Activated CD4-positive, alpha-beta memory T cell treated with anti-CD3 and anti-CD28 coated beads for 36 hours (primary cell): ENCODE data around the gene TOX3. TPM values are rescaled to one million over a fixed set of nuclear protein-coding genes. Genes with fewer than 3 reads are reported as not detected.

ENCODE experiments used
- CTCF ChIA-PET: fragments of 350-600 bp; sonication (Branson Sonifier 250); formaldehyde crosslinking; loops from one replicate; lab custom pipeline; 2021; ENCODE audit warnings: antibody characterized with exemption, inconsistent platforms; lab: Charles Lee
- POLR2A ChIA-PET: fragments of 350-600 bp; sonication (Branson Sonifier 250); formaldehyde crosslinking; loops from one replicate; lab custom pipeline; 2021; ENCODE audit warnings: antibody characterized with exemption; lab: Charles Lee
- DNase-seq: peaks from one replicate; pipeline ENCODE4 v3.0.0-alpha.2; 2020
- H3K27ac Mint-ChIP-seq: one replicate; pipeline ENCODE4 v1.8.0; 2021; ENCODE audit warnings: mixed read lengths
- H3K27me3 Mint-ChIP-seq: one replicate; pipeline ENCODE4 v1.8.0; 2021; ENCODE audit warnings: mixed read lengths
- H3K36me3 Mint-ChIP-seq: one replicate; pipeline ENCODE4 v1.8.0; 2021; ENCODE audit warnings: mixed read lengths
- H3K4me1 Mint-ChIP-seq: one replicate; pipeline ENCODE4 v1.8.0; 2021; ENCODE audit warnings: low read depth, mixed read lengths
- H3K4me3 Mint-ChIP-seq: one replicate; pipeline ENCODE4 v1.8.0; 2021; ENCODE audit warnings: mild to moderate bottlenecking, mixed read lengths
- H3K9me3 Mint-ChIP-seq: one replicate; pipeline ENCODE4 v1.8.0; 2021; ENCODE audit warnings: mixed read lengths
- intact Hi-C: fragments of 100-400 bp; cut with micrococcal nuclease; formaldehyde crosslinking; loops from one replicate; pipeline ENCODE4 v1.15.1; 2023
- total RNA-seq, 2 experiments: library from RNA; stranded (reverse); gene quantifications; one replicate each; pipeline ENCODE4 v1.2.3, GENCODE V29; 2021

The TOX3 gene
- total RNA-seq, 2 experiments from 2014 or later, result not detected

DNA sequence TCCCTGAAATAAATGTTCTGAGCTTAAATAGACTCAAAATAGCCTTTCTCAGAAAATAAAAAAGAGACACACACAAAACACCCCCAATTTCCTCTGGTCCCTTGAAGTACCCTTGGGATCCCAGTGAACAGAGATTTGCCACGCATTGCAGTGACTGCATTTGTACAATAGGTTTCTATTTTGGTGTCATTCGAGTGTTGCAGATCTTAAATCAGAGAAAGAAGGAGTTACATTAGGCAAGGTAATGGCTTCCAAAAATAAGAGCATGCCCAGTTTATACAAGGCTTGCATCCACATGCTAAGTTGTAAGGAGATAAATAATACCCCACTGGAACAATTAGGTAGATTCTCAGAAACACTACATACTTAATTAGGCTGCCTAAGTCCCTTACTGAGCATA is 2.2 kb downstream of the TOX3 start:
- no peak overlapping the region for H3K4me3 Mint-ChIP-seq
- no peak overlapping the region for H3K27ac Mint-ChIP-seq
- intact Hi-C loops, result no loop called here
- H3K27me3 Mint-ChIP-seq, result peaks cover 30% of the 10 kb centered on the region
- DNase-seq, result no peak
- POLR2A ChIA-PET, result no interaction called here
- H3K9me3 Mint-ChIP-seq, result peaks cover 2% of the 10 kb centered on the region
- CTCF ChIA-PET, result no interaction called here
- H3K4me1 Mint-ChIP-seq, result peaks cover 4% of the 10 kb centered on the region
- H3K36me3 Mint-ChIP-seq, result peaks cover 3% of the 10 kb centered on the region

GRCh38 chr16:52543654-52544053 is 3.3 kb downstream of the TOX3 start:
- ChIA-PET POLR2A (no interaction called here), CTCF (no interaction called here)
- H3K4me1 Mint-ChIP-seq, result peaks cover 4% of the 10 kb centered on the region
- H3K27me3 Mint-ChIP-seq, result peaks cover 26% of the 10 kb centered on the region
- peaks cover 2% of the 10 kb centered on the region for H3K9me3 Mint-ChIP-seq
- no peak overlapping the region for H3K27ac Mint-ChIP-seq
- peaks cover 3% of the 10 kb centered on the region for H3K36me3 Mint-ChIP-seq
- no peak overlapping the region for H3K4me3 Mint-ChIP-seq
- intact Hi-C loops, result no loop called here
- DNase-seq, result no peak

DNA sequence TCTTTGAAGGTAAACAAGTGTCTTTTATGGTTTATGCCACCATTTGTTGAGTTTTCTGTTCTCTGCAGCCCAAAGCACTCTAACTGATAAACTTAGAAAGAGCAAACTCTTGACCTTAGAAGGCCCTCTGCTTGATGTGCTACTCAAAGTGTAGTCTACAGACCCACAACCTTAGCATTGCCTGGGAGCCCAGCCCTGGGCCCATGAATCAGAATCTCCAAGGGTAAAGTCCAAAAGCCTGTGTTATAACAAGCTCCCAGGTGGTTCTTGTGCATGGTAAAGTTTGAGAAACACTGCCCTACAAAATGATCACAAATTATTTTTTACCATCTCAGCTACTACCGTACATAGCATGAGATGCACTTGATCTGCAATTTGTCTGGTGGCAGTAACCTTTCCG is 6.0 kb downstream of the TOX3 start:
- ChIA-PET POLR2A (no interaction called here), CTCF (no interaction called here)
- no peaks in the 10 kb centered on the region for H3K36me3 Mint-ChIP-seq
- peaks cover 2% of the 10 kb centered on the region for H3K9me3 Mint-ChIP-seq
- no peak overlapping the region for H3K4me3 Mint-ChIP-seq
- H3K4me1 Mint-ChIP-seq, result no peaks in the 10 kb centered on the region
- no peak overlapping the region for H3K27ac Mint-ChIP-seq
- no peak for DNase-seq
- intact Hi-C loops, result no loop called here
- H3K27me3 Mint-ChIP-seq, result peaks cover 15% of the 10 kb centered on the region

DNA sequence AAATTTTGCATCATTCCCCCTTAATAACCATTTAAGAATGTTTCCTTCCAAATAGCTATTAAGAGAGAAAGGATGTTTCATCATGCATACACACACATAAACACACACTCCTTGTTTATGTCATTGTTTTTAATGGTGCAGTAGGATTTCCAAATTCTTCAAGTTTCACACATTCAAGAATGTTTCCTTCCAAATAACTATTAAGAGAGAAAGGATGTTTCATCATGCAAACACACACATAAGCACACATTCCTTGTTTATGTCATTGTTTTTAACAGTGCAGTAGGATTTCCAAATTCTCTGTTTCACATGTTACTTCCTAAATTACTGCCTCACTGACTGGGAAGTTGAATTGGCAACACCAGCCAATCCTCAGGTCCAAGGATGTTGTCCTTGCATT is 7.8 kb downstream of the TOX3 start:
- Mint-ChIP-seq H3K27me3 (peaks cover 4% of the 10 kb centered on the region), H3K36me3 (no peaks in the 10 kb centered on the region), H3K9me3 (peaks cover 2% of the 10 kb centered on the region), H3K4me1 (no peaks in the 10 kb centered on the region), H3K4me3 (no peak overlapping the region), H3K27ac (no peak overlapping the region)
- ChIA-PET POLR2A (no interaction called here), CTCF (no interaction called here)
- no peak for DNase-seq
- intact Hi-C loops, result no loop called here

GRCh38 chr16:52538511-52538910 is 8.4 kb downstream of the TOX3 start:
- Mint-ChIP-seq H3K4me1 (no peaks in the 10 kb centered on the region), H3K27me3 (no peaks in the 10 kb centered on the region), H3K36me3 (no peaks in the 10 kb centered on the region), H3K4me3 (no peak overlapping the region), H3K9me3 (peaks cover 2% of the 10 kb centered on the region), H3K27ac (no peak overlapping the region)
- ChIA-PET CTCF (no interaction called here), POLR2A (no interaction called here)
- intact Hi-C loops, result no loop called here
- DNase-seq, result no peak

GRCh38 chr16:52537516-52537915 is 9.4 kb downstream of the TOX3 start:
- ChIA-PET POLR2A (no interaction called here), CTCF (no interaction called here)
- DNase-seq, result no peak
- Mint-ChIP-seq H3K4me3 (no peak overlapping the region), H3K27me3 (no peaks in the 10 kb centered on the region), H3K9me3 (peaks cover 2% of the 10 kb centered on the region), H3K4me1 (no peaks in the 10 kb centered on the region), H3K27ac (no peak overlapping the region), H3K36me3 (no peaks in the 10 kb centered on the region)
- intact Hi-C loops, result no loop called here

DNA sequence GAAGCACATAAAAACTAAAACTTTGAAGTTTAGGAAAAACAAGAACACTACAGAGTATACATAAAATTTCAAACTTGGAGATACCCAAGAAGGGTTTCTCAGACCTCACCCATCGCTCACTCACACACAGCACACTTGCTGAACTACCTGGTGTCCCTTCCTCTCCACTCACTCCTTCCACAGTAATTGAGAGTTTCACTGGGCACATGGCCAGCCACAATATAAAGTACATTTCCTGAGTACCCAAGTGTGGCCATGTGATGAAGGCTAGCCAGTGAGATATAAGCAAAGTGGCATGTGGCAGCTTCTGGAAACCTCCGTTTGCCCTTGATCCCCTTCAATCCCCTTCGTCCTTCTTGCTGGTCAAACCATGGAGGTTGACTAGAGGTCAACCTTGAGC is 11.9 kb downstream of the TOX3 start:
- Mint-ChIP-seq H3K4me3 (no peak overlapping the region), H3K27me3 (no peaks in the 10 kb centered on the region), H3K27ac (no peak overlapping the region), H3K9me3 (no peaks in the 10 kb centered on the region), H3K36me3 (no peaks in the 10 kb centered on the region), H3K4me1 (no peaks in the 10 kb centered on the region)
- ChIA-PET POLR2A (no interaction called here), CTCF (no interaction called here)
- no peak for DNase-seq
- intact Hi-C loops, result no loop called here

GRCh38 chr16:52533296-52533695 is 13.6 kb downstream of the TOX3 start:
- ChIA-PET CTCF (no interaction called here), POLR2A (no interaction called here)
- intact Hi-C loops, result no loop called here
- DNase-seq, result no peak
- Mint-ChIP-seq H3K4me3 (no peak overlapping the region), H3K4me1 (no peaks in the 10 kb centered on the region), H3K36me3 (no peaks in the 10 kb centered on the region), H3K27ac (no peak overlapping the region), H3K27me3 (no peaks in the 10 kb centered on the region), H3K9me3 (no peaks in the 10 kb centered on the region)

DNA sequence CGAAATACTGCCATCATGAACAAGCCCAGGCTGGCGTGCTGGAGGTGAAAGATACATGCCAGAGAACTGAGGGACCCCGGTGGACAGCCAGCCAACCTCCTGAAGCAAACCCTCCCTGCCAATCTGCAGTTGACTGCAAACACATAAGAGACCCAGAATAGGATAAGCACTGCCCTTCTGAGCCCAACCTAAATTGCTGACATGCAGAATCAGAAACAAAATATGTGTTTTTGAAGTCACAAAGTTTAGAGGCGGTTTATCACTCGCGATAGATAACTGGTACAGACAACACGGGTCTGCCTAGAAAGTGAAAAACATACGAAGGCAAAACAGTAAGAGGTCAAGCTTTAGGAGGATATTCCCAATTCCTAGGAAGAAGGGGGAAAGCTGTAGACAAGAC is 14.6 kb downstream of the TOX3 start:
- Mint-ChIP-seq H3K4me3 (no peak overlapping the region), H3K36me3 (no peaks in the 10 kb centered on the region), H3K27ac (no peak overlapping the region), H3K27me3 (no peaks in the 10 kb centered on the region), H3K4me1 (no peaks in the 10 kb centered on the region), H3K9me3 (no peaks in the 10 kb centered on the region)
- POLR2A ChIA-PET, result no interaction called here
- intact Hi-C loops, result no loop called here
- DNase-seq, result no peak
- CTCF ChIA-PET, result no interaction called here

GRCh38 chr16:52529226-52529625 is 17.7 kb downstream of the TOX3 start:
- ChIA-PET CTCF (no interaction called here), POLR2A (no interaction called here)
- Mint-ChIP-seq H3K9me3 (no peaks in the 10 kb centered on the region), H3K4me3 (no peak overlapping the region), H3K36me3 (no peaks in the 10 kb centered on the region), H3K4me1 (no peaks in the 10 kb centered on the region), H3K27ac (no peak overlapping the region), H3K27me3 (no peaks in the 10 kb centered on the region)
- no peak for DNase-seq
- intact Hi-C loops, result no loop called here

- intact Hi-C loops, result no loop called here
- no peaks in the 10 kb centered on the region for H3K27me3 Mint-ChIP-seq
- DNase-seq, result no peak
- H3K4me1 Mint-ChIP-seq, result no peaks in the 10 kb centered on the region
- ChIA-PET CTCF (no interaction called here), POLR2A (no interaction called here)
- H3K4me3 Mint-ChIP-seq, result no peak overlapping the region
- H3K27ac Mint-ChIP-seq, result no peak overlapping the region
- H3K9me3 Mint-ChIP-seq, result no peaks in the 10 kb centered on the region
- H3K36me3 Mint-ChIP-seq, result no peaks in the 10 kb centered on the region
These were observed 18.4 kb downstream of the TOX3 start for GRCh38 chr16:52528393-52529065.

GRCh38 chr16:52526830-52527229 is 20.1 kb downstream of the TOX3 start:
- Mint-ChIP-seq H3K36me3 (no peaks in the 10 kb centered on the region), H3K27me3 (no peaks in the 10 kb centered on the region), H3K4me1 (no peaks in the 10 kb centered on the region), H3K27ac (no peak overlapping the region), H3K4me3 (no peak overlapping the region), H3K9me3 (peaks cover 2% of the 10 kb centered on the region)
- POLR2A ChIA-PET, result no interaction called here
- intact Hi-C loops, result no loop called here
- DNase-seq, result no peak
- CTCF ChIA-PET, result no interaction called here

DNA sequence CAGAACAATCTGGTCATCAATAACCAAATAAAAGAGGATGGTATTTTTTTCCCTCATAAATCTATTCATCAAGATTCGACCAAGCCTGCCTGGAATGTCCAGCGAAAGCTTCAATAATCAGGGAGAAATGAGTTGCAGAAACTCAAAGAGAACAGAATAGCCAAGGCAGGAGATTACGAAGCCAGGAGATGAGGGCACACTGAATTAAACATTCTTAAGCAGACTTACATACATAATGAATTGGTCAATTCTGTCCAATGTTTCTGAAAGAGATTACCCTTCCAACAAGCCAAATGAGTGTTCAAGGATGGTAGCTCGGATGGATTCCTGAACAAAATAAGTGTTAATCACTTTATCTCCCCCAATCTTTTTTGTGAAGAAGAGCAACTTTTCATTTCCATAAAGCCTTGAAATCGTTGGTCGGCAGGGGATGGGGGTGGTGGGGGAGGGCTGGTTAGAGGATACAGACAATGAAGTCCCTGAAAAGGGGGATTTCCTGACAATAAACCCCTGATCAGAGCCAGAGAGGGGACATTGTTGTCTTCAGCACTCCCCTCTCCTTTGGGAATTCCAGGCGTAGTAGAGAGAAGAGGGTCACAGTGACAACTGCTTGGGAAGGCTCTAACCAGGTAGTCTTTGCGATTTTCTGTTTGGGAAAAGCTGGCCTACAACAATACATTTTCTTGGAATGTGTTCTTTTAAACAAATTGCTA is 20.7 kb downstream of the TOX3 start:
- Mint-ChIP-seq H3K4me3 (no peak overlapping the region), H3K36me3 (no peaks in the 10 kb centered on the region), H3K27me3 (no peaks in the 10 kb centered on the region), H3K27ac (no peak overlapping the region), H3K9me3 (peaks cover 2% of the 10 kb centered on the region), H3K4me1 (no peaks in the 10 kb centered on the region)
- POLR2A ChIA-PET, result no interaction called here
- CTCF ChIA-PET, result no interaction called here
- intact Hi-C loops, result no loop called here
- no peak for DNase-seq
